Coronary artery (tissue), 2 donors: ENCODE results near the gene ERBIN.

Experiments used
- DNase-seq: peaks from one replicate; pipeline ENCODE4 v3.0.0-alpha.2; 2017; ENCODE audit warnings: low spot score
- H3K27ac ChIP-seq, 2 donors: fragments of 200-600 bp; sonication (generic); one replicate each; pipeline ENCODE4 v1.5.1; 2016 to 2019
- H3K4me3 ChIP-seq: fragments of 200-600 bp; sonication (generic); 2 replicates; pipeline ENCODE4 v1.5.1; 2016; ENCODE audit warnings: mild to moderate bottlenecking, moderate library complexity
- TF ChIP-seq, protein P1 (sequence below): fragments of 200-600 bp; sonication (generic); IDR thresholded peaks from one replicate; pipeline ENCODE4 v1.5.1; 2019; ENCODE audit warnings: antibody characterized with exemption

Gene ERBIN

DNA sequence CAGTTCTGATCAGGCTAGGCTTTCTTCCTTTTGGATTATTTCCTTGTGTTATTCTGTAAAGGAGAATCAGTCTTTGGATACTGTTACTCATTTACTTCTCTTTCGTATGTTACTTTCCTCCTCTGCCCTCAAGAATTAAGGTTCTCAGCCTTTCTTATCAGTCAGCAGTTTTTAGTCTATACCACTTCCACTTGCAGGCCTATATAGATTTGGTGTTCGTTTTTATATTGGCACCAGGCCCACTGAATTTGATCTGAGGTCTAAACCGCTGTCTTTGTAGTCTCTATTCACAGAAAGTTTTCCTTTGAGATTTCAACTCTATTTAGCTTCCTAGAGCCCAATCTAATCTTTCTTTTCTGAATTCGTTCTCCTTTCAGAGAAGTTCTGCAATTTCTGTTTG lies 62.8 kb downstream of the ERBIN start:
- no peak for DNase-seq
- TF ChIP-seq, protein P1, sequence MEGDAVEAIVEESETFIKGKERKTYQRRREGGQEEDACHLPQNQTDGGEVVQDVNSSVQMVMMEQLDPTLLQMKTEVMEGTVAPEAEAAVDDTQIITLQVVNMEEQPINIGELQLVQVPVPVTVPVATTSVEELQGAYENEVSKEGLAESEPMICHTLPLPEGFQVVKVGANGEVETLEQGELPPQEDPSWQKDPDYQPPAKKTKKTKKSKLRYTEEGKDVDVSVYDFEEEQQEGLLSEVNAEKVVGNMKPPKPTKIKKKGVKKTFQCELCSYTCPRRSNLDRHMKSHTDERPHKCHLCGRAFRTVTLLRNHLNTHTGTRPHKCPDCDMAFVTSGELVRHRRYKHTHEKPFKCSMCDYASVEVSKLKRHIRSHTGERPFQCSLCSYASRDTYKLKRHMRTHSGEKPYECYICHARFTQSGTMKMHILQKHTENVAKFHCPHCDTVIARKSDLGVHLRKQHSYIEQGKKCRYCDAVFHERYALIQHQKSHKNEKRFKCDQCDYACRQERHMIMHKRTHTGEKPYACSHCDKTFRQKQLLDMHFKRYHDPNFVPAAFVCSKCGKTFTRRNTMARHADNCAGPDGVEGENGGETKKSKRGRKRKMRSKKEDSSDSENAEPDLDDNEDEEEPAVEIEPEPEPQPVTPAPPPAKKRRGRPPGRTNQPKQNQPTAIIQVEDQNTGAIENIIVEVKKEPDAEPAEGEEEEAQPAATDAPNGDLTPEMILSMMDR = no peak
- Histone ChIP-seq H3K27ac (no peak overlapping the region), H3K4me3 (no peak overlapping the region)

DNA sequence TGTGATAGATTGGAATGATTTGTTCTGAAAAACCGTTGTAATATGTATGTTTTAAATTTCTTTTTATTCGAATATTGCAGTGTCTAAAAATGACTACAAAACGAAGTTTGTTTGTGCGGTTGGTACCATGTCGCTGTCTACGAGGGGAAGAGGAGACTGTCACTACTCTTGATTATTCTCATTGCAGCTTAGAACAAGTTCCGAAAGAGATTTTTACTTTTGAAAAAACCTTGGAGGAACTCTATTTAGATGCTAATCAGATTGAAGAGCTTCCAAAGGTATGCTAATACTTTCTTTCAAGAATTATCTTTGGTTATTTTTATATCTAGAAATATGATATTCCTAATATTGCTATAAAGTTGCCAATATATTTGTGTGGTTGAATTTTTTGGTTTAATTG lies 66.3 kb downstream of the ERBIN start:
- no peak overlapping the region for H3K4me3 ChIP-seq
- no peak overlapping the region for H3K27ac ChIP-seq
- TF ChIP-seq, protein P1 = no peak
- DNase-seq = no peak

DNA sequence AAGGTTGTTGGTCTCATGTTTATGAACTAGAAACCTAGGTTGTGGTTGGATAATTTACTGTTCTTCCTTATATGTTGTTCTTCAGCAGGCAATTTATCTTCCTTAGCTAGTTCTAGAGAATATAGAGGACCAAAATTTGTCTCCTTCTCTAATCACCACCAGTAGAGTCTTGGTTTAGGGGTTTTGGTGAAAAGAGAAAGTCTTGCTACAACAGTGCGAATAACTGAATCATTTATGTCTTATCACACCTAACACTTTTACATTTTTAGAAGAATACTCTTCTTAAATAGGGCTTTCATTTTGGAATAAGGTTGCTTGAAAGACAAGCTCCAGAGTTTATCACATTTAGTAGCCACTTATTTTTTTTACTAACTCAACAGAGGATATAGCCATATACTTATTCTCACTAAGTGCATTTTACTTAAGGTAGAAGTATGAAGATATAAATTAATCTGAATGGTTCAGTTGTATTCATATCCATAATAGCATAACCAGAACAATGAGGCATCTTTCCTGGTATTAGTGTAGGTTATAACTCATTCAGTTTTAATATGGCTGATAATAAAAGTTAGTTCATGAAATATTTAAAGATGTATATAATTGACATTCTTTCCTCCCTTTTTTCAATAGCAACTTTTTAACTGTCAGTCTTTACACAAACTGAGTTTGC lies 67.9 kb downstream of the ERBIN start:
- H3K4me3 ChIP-seq = no peak overlapping the region
- DNase-seq = no peak
- TF ChIP-seq, protein P1 = no peak
- H3K27ac ChIP-seq = no peak overlapping the region

DNA sequence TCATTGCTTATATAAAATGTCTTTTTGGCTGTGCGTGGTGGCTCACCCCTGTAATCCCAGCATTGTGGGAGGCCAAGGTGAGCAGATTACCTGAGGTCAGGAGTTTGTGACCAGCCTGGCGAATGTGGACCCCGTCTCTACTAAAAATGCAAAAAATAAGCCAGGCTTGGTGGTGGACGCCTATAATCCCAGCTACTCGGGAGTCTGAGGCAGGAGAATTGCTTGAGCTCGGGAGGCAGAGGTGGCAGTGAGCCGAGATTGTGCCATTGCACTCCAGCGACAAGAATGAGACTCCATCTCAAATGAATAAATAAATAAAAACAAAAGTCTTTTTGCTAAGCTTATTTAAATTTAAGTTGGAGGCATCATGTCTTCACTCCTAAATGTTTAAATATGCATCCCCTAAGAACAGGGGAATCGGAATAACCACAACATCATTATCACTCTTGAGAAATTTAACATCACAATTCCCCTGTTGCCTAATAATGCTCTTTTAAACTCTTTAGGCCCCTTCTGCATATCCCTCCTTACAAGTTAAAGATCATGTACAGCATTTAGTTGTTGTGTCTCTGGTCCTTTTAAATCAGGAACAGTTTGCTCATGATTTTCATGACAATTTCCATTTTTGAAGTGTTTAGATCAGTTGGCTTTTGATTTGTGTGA lies 72.8 kb downstream of the ERBIN start:
- no peak for DNase-seq
- Histone ChIP-seq H3K4me3 (no peak overlapping the region), H3K27ac (no peak overlapping the region)
- TF ChIP-seq, protein P1 = no peak

DNA sequence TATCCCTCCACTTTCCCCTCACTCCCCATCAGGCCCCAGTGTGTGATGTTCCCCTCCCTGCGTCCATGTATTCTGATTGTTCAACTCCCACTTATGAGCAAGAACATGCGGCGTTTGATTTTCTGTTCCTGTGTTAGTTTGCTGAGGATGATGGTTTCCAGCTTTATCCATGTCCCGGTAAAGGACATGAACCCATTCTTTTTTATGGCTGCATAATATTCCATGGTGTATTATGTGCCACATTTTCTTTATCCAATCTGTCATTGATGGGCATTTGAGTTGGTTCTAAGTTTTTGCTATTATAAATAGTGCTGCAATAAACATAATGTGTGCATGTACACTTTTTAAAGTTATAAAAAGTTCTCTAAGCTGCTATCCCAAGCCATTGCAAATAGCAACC lies 75.6 kb downstream of the ERBIN start:
- TF ChIP-seq, protein P1 = no peak
- Histone ChIP-seq H3K4me3 (no peak overlapping the region), H3K27ac (no peak overlapping the region)
- no peak for DNase-seq

DNA sequence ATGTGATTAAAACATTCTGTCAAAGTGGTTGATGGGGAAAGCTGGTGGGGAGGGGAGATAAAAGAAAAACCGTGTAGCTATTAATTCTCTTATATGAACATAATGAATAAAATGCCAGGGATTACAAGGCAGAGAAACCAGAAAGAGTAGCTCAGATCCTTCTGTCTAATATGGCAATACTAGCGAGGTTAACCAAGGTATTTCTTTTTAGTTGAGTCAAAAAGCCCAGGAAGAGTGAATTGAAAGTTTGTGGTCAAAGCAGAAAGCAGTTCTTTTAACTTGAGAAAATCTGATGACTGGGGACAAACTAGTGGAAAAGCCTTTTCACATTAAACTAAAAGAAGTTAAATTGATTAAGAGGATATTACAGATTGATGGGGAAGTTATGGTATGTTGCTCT lies 76.0 kb downstream of the ERBIN start:
- TF ChIP-seq, protein P1 = no peak
- no peak for DNase-seq
- Histone ChIP-seq H3K4me3 (no peak overlapping the region), H3K27ac (no peak overlapping the region)

DNA sequence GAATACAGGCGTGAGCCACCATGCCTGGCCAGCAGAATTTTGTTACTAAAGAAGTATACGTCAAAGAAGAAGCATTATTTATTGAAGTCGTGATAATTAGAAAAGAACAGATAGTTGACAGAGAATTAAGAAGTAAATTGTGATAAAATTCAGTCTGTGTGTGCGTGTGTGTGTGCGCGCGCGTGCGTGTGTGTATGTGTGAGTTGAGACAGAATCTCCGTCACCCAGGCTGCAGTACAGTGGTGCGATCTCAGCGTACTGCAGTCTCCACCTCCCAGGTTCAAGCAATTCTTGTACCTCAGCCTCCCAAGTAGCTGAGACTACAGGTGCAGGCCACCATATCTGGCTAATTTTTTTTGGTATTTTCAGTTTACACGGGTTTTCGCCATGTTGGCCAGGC lies 77.8 kb downstream of the ERBIN start:
- DNase-seq = no peak
- Histone ChIP-seq H3K4me3 (no peak overlapping the region), H3K27ac (no peak overlapping the region)
- TF ChIP-seq, protein P1 = no peak
